Upper lobe of right lung (tissue), 1 donor: ENCODE data around the gene DAP. TPM values are rescaled to one million over a fixed set of nuclear protein-coding genes. Genes with fewer than 3 reads are reported as not detected.

ENCODE experiments used
- ATAC-seq: fragments of 200-7000 bp; cut with Tn5 transposase; one replicate; pipeline ENCODE4 v1.9.1; 2020; ENCODE audit warnings: mild to moderate bottlenecking, moderate library complexity
- DNase-seq: peaks from one replicate; pipeline ENCODE4 v3.0.0-alpha.2; 2020
- H3K27ac ChIP-seq: fragments of 200-600 bp; one replicate; pipeline ENCODE4 v1.8.0; 2022
- H3K27me3 ChIP-seq: fragments of 200-600 bp; one replicate; pipeline ENCODE4 v1.8.0; 2022; ENCODE audit warnings: mild to moderate bottlenecking
- H3K36me3 ChIP-seq: fragments of 200-600 bp; one replicate; pipeline ENCODE4 v1.8.0; 2022
- H3K4me1 ChIP-seq: fragments of 200-600 bp; one replicate; pipeline ENCODE4 v1.8.0; 2022
- H3K4me3 ChIP-seq: fragments of 200-600 bp; one replicate; pipeline ENCODE4 v1.8.0; 2022; ENCODE audit warnings: mild to moderate bottlenecking
- H3K9me3 ChIP-seq: fragments of 200-600 bp; one replicate; pipeline ENCODE4 v1.8.0; 2022
- CTCF ChIP-seq: fragments of 200-600 bp; IDR thresholded peaks from one replicate; pipeline ENCODE4 v1.8.0; 2022; ENCODE audit warnings: antibody characterized with exemption
- intact Hi-C: fragments of 100-400 bp; cut with DNase I; formaldehyde crosslinking; loops from one replicate; pipeline ENCODE4 v1.11.0; 2022
- total RNA-seq: library from RNA; stranded (reverse); fragmentation: NEBNext Ultra II Directional; extraction: Animal tissue kit (Norgen Biotek cat#: 25700); gene quantifications from one replicate; pipeline ENCODE4 v1.2.1, GENCODE V29; 2021
- donor health status: DM: no; HTN: yes; CAD: no; lungs with severe emphysema.

Gene DAP
- total RNA-seq, 1 donor from 2014 or later: 105 TPM

- Histone ChIP-seq H3K4me1 (no peaks in the 10 kb centered on the region), H3K36me3 (no peaks in the 10 kb centered on the region), H3K9me3 (no peaks in the 10 kb centered on the region), H3K27me3 (no peaks in the 10 kb centered on the region), H3K4me3 (no peak overlapping the region), H3K27ac (no peak overlapping the region)
- DNase-seq (no peak), ATAC-seq (no peak)
- intact Hi-C loops: no loop called here
- TF ChIP-seq CTCF: no peak
Measured at GRCh38 chr5:10735569-10736276, 25.3 kb downstream of the DAP start.

GRCh38 chr5:10734832-10735523 lies 26.1 kb downstream of the DAP start:
- no peak overlapping the region for H3K27ac ChIP-seq
- DNase-seq (no peak), ATAC-seq (no peak)
- H3K4me1 ChIP-seq: no peaks in the 10 kb centered on the region
- no peaks in the 10 kb centered on the region for H3K9me3 ChIP-seq
- intact Hi-C loops: no loop called here
- H3K27me3 ChIP-seq: no peaks in the 10 kb centered on the region
- no peak for TF ChIP-seq CTCF
- H3K36me3 ChIP-seq: no peaks in the 10 kb centered on the region
- no peak overlapping the region for H3K4me3 ChIP-seq

- Histone ChIP-seq H3K27me3 (no peaks in the 10 kb centered on the region), H3K27ac (no peak overlapping the region), H3K4me1 (no peaks in the 10 kb centered on the region), H3K4me3 (no peak overlapping the region), H3K36me3 (no peaks in the 10 kb centered on the region), H3K9me3 (no peaks in the 10 kb centered on the region)
- TF ChIP-seq CTCF: no peak
- intact Hi-C loops: no loop called here
- no peak for ATAC-seq
- no peak for DNase-seq
Measured at GRCh38 chr5:10734037-10734709, 26.9 kb downstream of the DAP start.

- Histone ChIP-seq H3K36me3 (no peaks in the 10 kb centered on the region), H3K27me3 (no peaks in the 10 kb centered on the region), H3K27ac (no peak overlapping the region), H3K9me3 (no peaks in the 10 kb centered on the region), H3K4me3 (no peak overlapping the region), H3K4me1 (no peaks in the 10 kb centered on the region)
- intact Hi-C loops: no loop called here
- ATAC-seq: no peak
- TF ChIP-seq CTCF: no peak
- DNase-seq: no peak
Measured at GRCh38 chr5:10733426-10733825, 27.6 kb downstream of the DAP start.

GRCh38 chr5:10731913-10732312 lies 29.1 kb downstream of the DAP start:
- intact Hi-C loops: no loop called here
- no peak overlapping the region for H3K27ac ChIP-seq
- peak; percentile 56 for ATAC-seq
- no peaks in the 10 kb centered on the region for H3K27me3 ChIP-seq
- no peak for DNase-seq
- no peak for TF ChIP-seq CTCF
- H3K9me3 ChIP-seq: no peaks in the 10 kb centered on the region
- H3K4me3 ChIP-seq: no peak overlapping the region
- H3K4me1 ChIP-seq: peaks cover 8% of the 10 kb centered on the region
- no peaks in the 10 kb centered on the region for H3K36me3 ChIP-seq
